Activated CD4-positive, alpha-beta T cell treated with anti-CD3 and anti-CD28 coated beads, Interleukin-2, amount 50 U/mL, for 24 hours (primary cell): ENCODE measurements around the gene CXorf65.

Experiments used
- DNase-seq, 2 donors: peaks; one replicate each; pipeline ENCODE4 v3.0.0-alpha.2; 2020; ENCODE audit warnings: low read depth in 1 of 2, low spot score in 1 of 2

The CXorf65 gene

DNA sequence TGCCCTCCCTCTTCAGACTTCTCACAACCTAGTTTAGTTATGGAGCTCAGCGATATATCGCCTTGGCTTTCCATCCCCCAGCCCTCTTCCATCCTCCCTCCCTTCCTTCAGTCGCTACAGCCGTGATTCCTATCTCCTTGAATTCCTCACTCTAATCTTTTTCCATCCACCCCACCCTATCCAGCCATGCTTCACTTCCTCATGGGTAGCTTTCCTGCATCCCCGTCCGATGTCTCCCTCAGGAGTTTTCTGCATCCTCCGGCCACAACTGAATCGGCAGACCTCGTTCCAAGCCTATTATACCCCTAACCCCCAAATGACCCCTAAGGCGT, 38.9 kb downstream of the CXorf65 start:
- DNase-seq: no peak

DNA sequence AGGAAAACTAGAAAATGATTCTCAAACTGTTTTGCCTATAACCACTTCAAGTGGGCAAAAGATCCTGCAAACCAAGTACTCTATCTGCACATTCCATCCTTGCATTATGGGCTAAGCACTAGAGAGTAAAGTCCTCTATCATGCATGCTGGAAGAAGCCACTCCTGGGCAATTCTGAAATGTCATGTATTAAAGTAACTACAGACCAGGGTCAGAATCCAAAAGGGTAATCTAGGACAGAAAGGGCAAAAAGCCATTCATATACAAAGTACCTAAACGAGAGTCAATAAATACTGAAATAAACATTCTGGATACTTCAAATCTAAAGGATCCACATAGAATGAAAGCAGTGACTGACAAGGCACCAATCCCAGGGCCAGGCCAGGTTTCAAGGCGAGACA, 39.5 kb downstream of the CXorf65 start:
- DNase-seq: no peak

DNA sequence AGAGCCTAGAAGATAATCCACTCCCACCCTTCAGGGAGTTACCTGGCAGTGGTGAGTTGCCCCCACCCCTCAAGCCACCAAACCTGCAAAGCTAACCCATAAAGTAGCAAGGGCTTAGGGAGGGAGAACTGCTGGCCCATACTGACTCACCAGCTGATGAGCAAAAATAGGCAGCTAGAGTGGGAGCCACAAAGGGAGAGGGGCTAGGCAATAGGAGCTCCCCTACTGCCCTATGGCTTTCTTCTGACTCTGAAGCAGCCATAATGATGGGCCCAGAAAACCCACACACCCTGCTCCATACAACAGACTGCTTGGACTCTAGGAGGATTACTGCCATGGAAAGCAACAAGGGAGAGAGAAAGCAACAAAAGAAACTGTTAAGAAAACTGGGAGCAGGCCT, 46.4 kb downstream of the CXorf65 start:
- DNase-seq: no peak

DNA sequence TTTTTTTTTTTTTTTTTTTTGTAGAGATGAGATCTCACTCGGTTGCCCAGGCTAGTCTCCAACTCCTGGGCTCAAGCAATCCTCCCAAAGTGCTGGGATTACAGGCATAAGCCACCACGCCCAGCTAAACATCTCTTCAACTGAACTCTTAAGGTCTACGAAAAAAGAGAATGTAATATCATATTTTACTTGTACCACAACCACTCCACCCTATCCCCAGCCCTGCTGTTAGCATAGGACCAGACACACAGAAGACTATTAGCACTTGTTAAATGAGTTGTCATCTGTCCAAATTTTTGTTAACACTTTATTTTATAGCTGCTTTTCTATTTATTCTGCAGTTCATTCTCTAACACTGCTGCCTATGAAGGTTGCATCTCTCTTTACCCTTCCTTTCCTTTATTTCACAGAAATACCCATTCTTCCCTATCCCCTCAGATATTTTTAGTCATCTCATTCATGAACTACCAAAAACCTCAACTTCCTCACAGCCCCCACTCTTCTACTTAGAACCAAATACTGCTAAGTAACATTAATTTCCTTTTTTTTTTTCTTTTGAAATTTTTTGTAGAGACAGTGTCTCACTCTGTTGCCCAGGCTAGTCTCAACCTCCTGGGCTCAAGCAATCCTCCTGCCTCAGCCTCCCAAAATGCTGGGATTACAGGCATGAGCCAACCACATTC, 48.6 kb downstream of the CXorf65 start:
- DNase-seq: no peak

DNA sequence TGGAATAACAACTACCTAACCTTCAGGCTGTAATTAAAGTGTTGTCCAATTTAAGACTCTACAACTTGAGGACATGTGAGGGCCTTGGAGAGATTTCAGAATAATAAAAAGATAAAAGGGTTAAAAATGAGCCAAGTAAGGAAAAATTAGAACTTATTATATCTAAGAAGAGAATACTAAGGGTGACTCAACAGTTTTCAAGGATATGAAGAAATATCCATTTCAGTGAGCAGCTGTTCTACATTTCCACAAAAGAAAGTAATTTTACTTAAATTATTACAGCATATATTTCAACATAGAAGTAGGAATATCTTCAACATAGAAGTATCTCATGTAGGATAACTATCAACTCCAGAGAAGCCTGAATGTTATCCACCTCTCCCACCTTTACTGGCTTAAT, 49.7 kb downstream of the CXorf65 start:
- DNase-seq: no peak
